GM12878 (cell line): ENCODE measurements around the gene YWHAQ. TPM values are rescaled to one million over a fixed set of nuclear protein-coding genes. Genes with fewer than 3 reads are reported as not detected.

Experiments
- CEBPB ChIP-seq, 2 experiments: fragments of 150-350 bp in 1 of 2; IDR thresholded peaks; 2 replicates each; pipeline ENCODE4 v1.6.1; 2012 to 2014; ENCODE audit warnings: low read depth in 2 of 2, low read length in 2 of 2, borderline replicate concordance in 1 of 2, inconsistent platforms in 1 of 2
- CREB1 ChIP-seq: IDR thresholded peaks from 2 replicates; pipeline ENCODE4 v1.6.1; 2012; ENCODE audit warnings: low read depth, mild to moderate bottlenecking, inconsistent platforms
- CREM ChIP-seq: IDR thresholded peaks from 2 replicates; pipeline ENCODE4 v1.6.1; 2014; ENCODE audit warnings: antibody characterized with exemption, low read depth
- NBN ChIP-seq: fragments of 450-650 bp; IDR thresholded peaks from 2 replicates; pipeline ENCODE4 v1.6.1; 2016
- NFYA ChIP-seq: IDR thresholded peaks from 2 replicates; pipeline ENCODE4 v1.6.1; 2011; ENCODE audit warnings: low read depth, mild to moderate bottlenecking, low read length, improper control_type of control experiment, borderline replicate concordance
- PML ChIP-seq: IDR thresholded peaks from 2 replicates; pipeline ENCODE4 v1.6.1; 2012; ENCODE audit warnings: low read length, inconsistent platforms
- RUNX3 ChIP-seq: IDR thresholded peaks from 2 replicates; pipeline ENCODE4 v1.6.1; 2012; ENCODE audit warnings: low read length, inconsistent platforms
- SP1 ChIP-seq: IDR thresholded peaks from one replicate; pipeline ENCODE4 v1.6.1; 2011; ENCODE audit warnings: low read depth, low read length
- TCF12 ChIP-seq: IDR thresholded peaks from 2 replicates; pipeline ENCODE4 v1.6.1; 2011; ENCODE audit warnings: low read depth, mild to moderate bottlenecking, low read length
- TCF7 ChIP-seq: IDR thresholded peaks from 2 replicates; pipeline ENCODE4 v1.6.1; 2014; ENCODE audit warnings: antibody characterized with exemption, borderline replicate concordance
- YBX1 ChIP-seq: fragments of 450-650 bp; IDR thresholded peaks from 2 replicates; pipeline ENCODE4 v1.6.1; 2016; ENCODE audit warnings: antibody characterized with exemption
- polyA plus RNA-seq, 11 experiments: library from polyadenylated mRNA; depleted of rRNA in 4 of 11; unstranded in 6 of 11; stranded (reverse) in 5 of 11; fragments of >200 nt; fragmentation: Nextera tagmentation in 4 of 11; fragmentation: Illumina TruSeq in 1 of 11; extraction: Ambion mirVana in 4 of 11; extraction: Trizol in 1 of 11; gene quantifications; 1 replicate in 1 of 11; 2 replicates in 10 of 11; pipeline versions ENCODE4 v1.2.1 to v1.2.3, GENCODE V29; 2011 to 2016; ENCODE audit warnings: inconsistent platforms in 2 of 11, missing spikeins in 2 of 11, low read depth in 1 of 11
- total RNA-seq, 4 experiments: library from RNA; depleted of rRNA in 3 of 4; stranded (reverse); fragments of >200 nt in 3 of 4; fragmentation: Illumina TruSeq in 1 of 4; extraction: Trizol in 1 of 4; gene quantifications; 2 replicates each; pipeline versions ENCODE4 v1.2.1 to v1.2.3, GENCODE V29; 2013 to 2021
- TF ChIP-seq, protein P1 (sequence below): IDR thresholded peaks from 2 replicates; pipeline ENCODE4 v1.6.1; 2012; ENCODE audit warnings: low read length, inconsistent platforms
- TF ChIP-seq, protein P2 (sequence below): fragments of 450-650 bp; IDR thresholded peaks from 2 replicates; pipeline ENCODE4 v1.6.1; 2017; ENCODE audit warnings: mild to moderate bottlenecking
- TF ChIP-seq, protein P3 (sequence below): fragments of 450-650 bp; formaldehyde crosslinking; IDR thresholded peaks from 2 replicates; pipeline ENCODE4 v1.4.0; 2022; ENCODE audit warnings: mild to moderate bottlenecking, moderate library complexity
- TF ChIP-seq, protein P4 (sequence below): IDR thresholded peaks from 2 replicates; pipeline ENCODE4 v1.6.1; 2011; ENCODE audit warnings: borderline replicate concordance, low read depth, mild to moderate bottlenecking, moderate library complexity, low read length; ENCODE audit not compliant: insufficient read depth, poor library complexity, severe bottlenecking
- TF ChIP-seq, protein P5 (sequence below): IDR thresholded peaks from 2 replicates; pipeline ENCODE4 v1.6.1; 2011; ENCODE audit warnings: mild to moderate bottlenecking, low read depth, low read length, moderate library complexity; ENCODE audit not compliant: insufficient replicate concordance

The YWHAQ gene
- total and polyA plus RNA-seq, 10 of the 15 experiments (the other 5 are each of a cell fraction or from before 2014, with no cell fraction given) = 63.0 to 515 (median 219) TPM

DNA sequence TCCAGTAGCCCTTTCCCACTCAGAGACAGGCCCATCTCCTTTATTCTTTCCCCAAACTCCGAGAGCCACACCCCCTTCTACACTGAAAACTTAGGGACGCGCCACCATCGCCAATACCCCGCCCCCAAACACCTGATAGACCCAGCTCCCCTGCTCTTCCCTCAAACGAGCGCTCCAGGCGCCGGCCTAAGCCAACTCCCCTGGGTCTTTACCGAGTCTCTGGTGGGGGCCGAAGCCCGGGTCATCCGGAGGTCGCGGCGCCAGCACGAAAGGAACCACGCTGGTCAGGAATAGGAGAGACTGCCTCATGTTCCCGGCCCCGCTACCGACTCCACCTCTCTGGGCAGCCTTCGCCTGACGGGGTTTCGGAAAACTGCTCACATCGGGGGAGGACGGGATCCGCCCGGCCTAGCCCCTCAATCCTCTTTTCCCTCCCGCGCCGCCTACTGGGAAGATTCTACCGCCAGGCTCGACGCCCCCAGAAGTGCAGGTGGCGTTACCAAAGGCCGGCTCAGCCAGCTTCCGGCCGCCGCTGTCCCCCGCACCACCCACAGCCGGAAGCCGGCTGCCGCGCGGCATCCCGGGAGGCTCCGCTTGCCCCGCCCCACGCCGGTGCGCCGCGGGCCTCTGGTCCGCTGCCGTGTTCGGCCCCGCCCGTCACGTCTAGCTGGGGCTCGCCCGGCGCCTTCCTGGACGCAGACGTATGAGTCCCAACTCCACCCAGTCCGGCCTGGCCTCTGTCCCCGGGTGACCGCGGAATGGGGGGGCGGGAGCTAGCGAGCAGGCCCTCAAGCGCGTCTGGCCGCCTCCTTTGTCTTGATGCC, 75.3 kb downstream of the YWHAQ start, which contains the start of gene ADAM17 (continued):
- TF ChIP-seq CEBPB (IDR thresholded peaks at IDR 0.05; ENCODE audit: borderline replicate concordance in 1 of 2, low read depth in 2 of 2, low read length in 2 of 2) (no peak), SP1 (peak; percentile 49), NFYA (no peak), TCF7 (no peak), YBX1 (no peak), PML (peak; percentile 61; the same call in 1 of the 2 replicates), TCF12 (peak; percentile 52; the same call in 1 of the 2 replicates), CREB1 (peak; percentile 41; the same call in 1 of the 2 replicates), NBN (peak; percentile 44; the same call in 1 of the 2 replicates), RUNX3 (peak; percentile 65), CREM (peak; percentile 59)
- TF ChIP-seq, protein P1, sequence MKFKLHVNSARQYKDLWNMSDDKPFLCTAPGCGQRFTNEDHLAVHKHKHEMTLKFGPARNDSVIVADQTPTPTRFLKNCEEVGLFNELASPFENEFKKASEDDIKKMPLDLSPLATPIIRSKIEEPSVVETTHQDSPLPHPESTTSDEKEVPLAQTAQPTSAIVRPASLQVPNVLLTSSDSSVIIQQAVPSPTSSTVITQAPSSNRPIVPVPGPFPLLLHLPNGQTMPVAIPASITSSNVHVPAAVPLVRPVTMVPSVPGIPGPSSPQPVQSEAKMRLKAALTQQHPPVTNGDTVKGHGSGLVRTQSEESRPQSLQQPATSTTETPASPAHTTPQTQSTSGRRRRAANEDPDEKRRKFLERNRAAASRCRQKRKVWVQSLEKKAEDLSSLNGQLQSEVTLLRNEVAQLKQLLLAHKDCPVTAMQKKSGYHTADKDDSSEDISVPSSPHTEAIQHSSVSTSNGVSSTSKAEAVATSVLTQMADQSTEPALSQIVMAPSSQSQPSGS = no peak
- TF ChIP-seq, protein P2, sequence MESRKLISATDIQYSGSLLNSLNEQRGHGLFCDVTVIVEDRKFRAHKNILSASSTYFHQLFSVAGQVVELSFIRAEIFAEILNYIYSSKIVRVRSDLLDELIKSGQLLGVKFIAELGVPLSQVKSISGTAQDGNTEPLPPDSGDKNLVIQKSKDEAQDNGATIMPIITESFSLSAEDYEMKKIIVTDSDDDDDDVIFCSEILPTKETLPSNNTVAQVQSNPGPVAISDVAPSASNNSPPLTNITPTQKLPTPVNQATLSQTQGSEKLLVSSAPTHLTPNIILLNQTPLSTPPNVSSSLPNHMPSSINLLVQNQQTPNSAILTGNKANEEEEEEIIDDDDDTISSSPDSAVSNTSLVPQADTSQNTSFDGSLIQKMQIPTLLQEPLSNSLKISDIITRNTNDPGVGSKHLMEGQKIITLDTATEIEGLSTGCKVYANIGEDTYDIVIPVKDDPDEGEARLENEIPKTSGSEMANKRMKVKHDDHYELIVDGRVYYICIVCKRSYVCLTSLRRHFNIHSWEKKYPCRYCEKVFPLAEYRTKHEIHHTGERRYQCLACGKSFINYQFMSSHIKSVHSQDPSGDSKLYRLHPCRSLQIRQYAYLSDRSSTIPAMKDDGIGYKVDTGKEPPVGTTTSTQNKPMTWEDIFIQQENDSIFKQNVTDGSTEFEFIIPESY = no peak
- TF ChIP-seq, protein P3, sequence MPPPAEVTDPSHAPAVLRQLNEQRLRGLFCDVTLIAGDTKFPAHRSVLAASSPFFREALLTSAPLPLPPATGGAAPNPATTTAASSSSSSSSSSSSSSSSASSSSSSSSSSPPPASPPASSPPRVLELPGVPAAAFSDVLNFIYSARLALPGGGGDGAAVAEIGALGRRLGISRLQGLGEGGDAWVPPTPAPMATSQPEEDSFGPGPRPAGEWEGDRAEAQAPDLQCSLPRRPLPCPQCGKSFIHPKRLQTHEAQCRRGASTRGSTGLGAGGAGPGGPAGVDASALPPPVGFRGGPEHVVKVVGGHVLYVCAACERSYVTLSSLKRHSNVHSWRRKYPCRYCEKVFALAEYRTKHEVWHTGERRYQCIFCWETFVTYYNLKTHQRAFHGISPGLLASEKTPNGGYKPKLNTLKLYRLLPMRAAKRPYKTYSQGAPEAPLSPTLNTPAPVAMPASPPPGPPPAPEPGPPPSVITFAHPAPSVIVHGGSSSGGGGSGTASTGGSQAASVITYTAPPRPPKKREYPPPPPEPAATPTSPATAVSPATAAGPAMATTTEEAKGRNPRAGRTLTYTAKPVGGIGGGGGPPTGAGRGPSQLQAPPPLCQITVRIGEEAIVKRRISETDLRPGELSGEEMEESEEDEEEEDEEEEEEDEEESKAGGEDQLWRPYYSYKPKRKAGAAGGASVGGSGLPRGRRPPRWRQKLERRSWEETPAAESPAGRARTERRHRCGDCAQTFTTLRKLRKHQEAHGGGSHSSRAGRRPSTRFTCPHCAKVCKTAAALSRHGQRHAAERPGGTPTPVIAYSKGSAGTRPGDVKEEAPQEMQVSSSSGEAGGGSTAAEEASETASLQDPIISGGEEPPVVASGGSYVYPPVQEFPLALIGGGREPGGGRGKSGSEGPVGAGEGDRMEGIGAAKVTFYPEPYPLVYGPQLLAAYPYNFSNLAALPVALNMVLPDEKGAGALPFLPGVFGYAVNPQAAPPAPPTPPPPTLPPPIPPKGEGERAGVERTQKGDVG (CRISPR knock-in tag) = no peak
- TF ChIP-seq, protein P4, sequence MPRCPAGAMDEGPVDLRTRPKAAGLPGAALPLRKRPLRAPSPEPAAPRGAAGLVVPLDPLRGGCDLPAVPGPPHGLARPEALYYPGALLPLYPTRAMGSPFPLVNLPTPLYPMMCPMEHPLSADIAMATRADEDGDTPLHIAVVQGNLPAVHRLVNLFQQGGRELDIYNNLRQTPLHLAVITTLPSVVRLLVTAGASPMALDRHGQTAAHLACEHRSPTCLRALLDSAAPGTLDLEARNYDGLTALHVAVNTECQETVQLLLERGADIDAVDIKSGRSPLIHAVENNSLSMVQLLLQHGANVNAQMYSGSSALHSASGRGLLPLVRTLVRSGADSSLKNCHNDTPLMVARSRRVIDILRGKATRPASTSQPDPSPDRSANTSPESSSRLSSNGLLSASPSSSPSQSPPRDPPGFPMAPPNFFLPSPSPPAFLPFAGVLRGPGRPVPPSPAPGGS = no peak
- TF ChIP-seq, protein P5, sequence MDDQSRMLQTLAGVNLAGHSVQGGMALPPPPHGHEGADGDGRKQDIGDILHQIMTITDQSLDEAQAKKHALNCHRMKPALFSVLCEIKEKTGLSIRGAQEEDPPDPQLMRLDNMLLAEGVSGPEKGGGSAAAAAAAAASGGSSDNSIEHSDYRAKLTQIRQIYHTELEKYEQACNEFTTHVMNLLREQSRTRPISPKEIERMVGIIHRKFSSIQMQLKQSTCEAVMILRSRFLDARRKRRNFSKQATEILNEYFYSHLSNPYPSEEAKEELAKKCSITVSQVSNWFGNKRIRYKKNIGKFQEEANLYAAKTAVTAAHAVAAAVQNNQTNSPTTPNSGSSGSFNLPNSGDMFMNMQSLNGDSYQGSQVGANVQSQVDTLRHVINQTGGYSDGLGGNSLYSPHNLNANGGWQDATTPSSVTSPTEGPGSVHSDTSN = no peak
